Calu3 (cell line): ENCODE measurements around the gene HGFAC. TPM values are rescaled to one million over a fixed set of nuclear protein-coding genes. Genes with fewer than 3 reads are reported as not detected.

Experiments
- BruUV-seq: library from RNA; stranded (reverse); fragments of 400-500 nt; replicated peaks from 2 replicates; lab custom pipeline; 2021; lab: Mats Ljungman, UMichigan
- CTCF ChIA-PET: fragments of 300-600 bp; sonication (Branson Sonifier 250); formaldehyde crosslinking; loops from one replicate; lab custom pipeline; 2022; ENCODE audit warnings: antibody characterized with exemption; lab: Charles Lee
- DNase-seq: peaks from one replicate; pipeline ENCODE4 v3.0.0; 2022
- H3K27ac Mint-ChIP-seq: one replicate; pipeline ENCODE4 v1.8.0; 2022; ENCODE audit warnings: mixed read lengths; ENCODE audit not compliant: unreplicated experiment
- H3K27me3 Mint-ChIP-seq: one replicate; pipeline ENCODE4 v1.8.0; 2022; ENCODE audit warnings: mixed read lengths; ENCODE audit not compliant: unreplicated experiment
- H3K36me3 Mint-ChIP-seq: one replicate; pipeline ENCODE4 v1.8.0; 2022; ENCODE audit warnings: mild to moderate bottlenecking, moderate library complexity, mixed read lengths; ENCODE audit not compliant: insufficient read depth, unreplicated experiment
- H3K4me1 Mint-ChIP-seq: one replicate; pipeline ENCODE4 v1.8.0; 2022; ENCODE audit warnings: mild to moderate bottlenecking, low read depth, mixed read lengths; ENCODE audit not compliant: unreplicated experiment
- H3K4me3 Mint-ChIP-seq: one replicate; pipeline ENCODE4 v1.8.0; 2022; ENCODE audit warnings: mild to moderate bottlenecking, low read depth, moderate library complexity, mixed read lengths; ENCODE audit not compliant: unreplicated experiment
- H3K9me3 Mint-ChIP-seq: one replicate; pipeline ENCODE4 v1.8.0; 2022; ENCODE audit warnings: low read depth, mixed read lengths; ENCODE audit not compliant: unreplicated experiment
- CTCF ChIP-seq: fragments of 200-600 bp; IDR thresholded peaks from one replicate; pipeline ENCODE4 v1.8.0; 2022; ENCODE audit warnings: antibody characterized with exemption; ENCODE audit not compliant: unreplicated experiment
- intact Hi-C: fragments of 100-400 bp; cut with micrococcal nuclease; formaldehyde crosslinking; loops from one replicate; pipeline ENCODE4 v1.10.0; 2022; ENCODE audit not compliant: unreplicated experiment
- total RNA-seq: library from RNA; stranded (reverse); gene quantifications from 2 replicates; pipeline ENCODE4 v1.2.3, GENCODE V29; 2022

HGFAC gene
- total RNA-seq, 1 experiment from 2014 or later: not detected

- CTCF ChIA-PET: no interaction called here
- TF ChIP-seq CTCF: no peak
- H3K36me3 Mint-ChIP-seq: peaks cover 5% of the 10 kb centered on the region
These were observed 34.0 kb downstream of the HGFAC start for GRCh38 chr4:3475713-3476260.

GRCh38 chr4:3476341-3476747, 34.6 kb downstream of the HGFAC start:
- Mint-ChIP-seq H3K4me1 (no peaks in the 10 kb centered on the region), H3K36me3 (peaks cover 9% of the 10 kb centered on the region), H3K27me3 (no peaks in the 10 kb centered on the region), H3K9me3 (no peaks in the 10 kb centered on the region), H3K4me3 (no peak overlapping the region), H3K27ac (no peak overlapping the region)
- CTCF ChIA-PET: no interaction called here
- DNase-seq: no peak
- TF ChIP-seq CTCF: no peak
- intact Hi-C loops: no loop called here
- no TSS peak for BruUV-seq

More at GRCh38 chr4:3475713-3476260, 34.0 kb downstream of the HGFAC start:
- Mint-ChIP-seq H3K27me3 (no peaks in the 10 kb centered on the region), H3K9me3 (no peaks in the 10 kb centered on the region), H3K4me1 (no peaks in the 10 kb centered on the region), H3K27ac (no peak overlapping the region), H3K4me3 (no peak overlapping the region)
- intact Hi-C loops: no loop called here
- no TSS peak for BruUV-seq
- DNase-seq: no peak

- CTCF ChIA-PET: interaction anchor here (0.5 kb wide), 1 partner anchor 1396 kb away, joined by 3 read pairs; no protein-coding TSS in a partner anchor
- Mint-ChIP-seq H3K9me3 (no peaks in the 10 kb centered on the region), H3K27ac (no peak overlapping the region), H3K36me3 (peaks cover 9% of the 10 kb centered on the region), H3K4me3 (no peak overlapping the region), H3K4me1 (no peaks in the 10 kb centered on the region), H3K27me3 (no peaks in the 10 kb centered on the region)
- TF ChIP-seq CTCF: no peak
- no TSS peak for BruUV-seq
- intact Hi-C loops: no loop called here
- DNase-seq: no peak
These were observed 35.4 kb downstream of the HGFAC start for GRCh38 chr4:3476936-3477749.

GRCh38 chr4:3477750-3478430, 36.1 kb downstream of the HGFAC start:
- DNase-seq: no peak
- CTCF ChIA-PET: interaction anchor here (0.5 kb wide), 1 partner anchor 1396 kb away, joined by 3 read pairs; no protein-coding TSS in a partner anchor
- intact Hi-C loops: no loop called here
- H3K9me3 Mint-ChIP-seq: no peaks in the 10 kb centered on the region
- peaks cover 9% of the 10 kb centered on the region for H3K36me3 Mint-ChIP-seq
- no TSS peak for BruUV-seq
- no peaks in the 10 kb centered on the region for H3K4me1 Mint-ChIP-seq
- TF ChIP-seq CTCF: no peak
- no peaks in the 10 kb centered on the region for H3K27me3 Mint-ChIP-seq
- H3K4me3 Mint-ChIP-seq: no peak overlapping the region
- H3K27ac Mint-ChIP-seq: no peak overlapping the region
